HUDEP-2 (cell line): ENCODE results near the gene PRKAR2B.
"Not testable (repeated sequence)": the region's sequence is repeated elsewhere in the genome, so short reads cannot be mapped to it uniquely, and the experiment has no call there.

Experiments
- DNase-seq, 76 experiments: peaks; one replicate each; lab custom pipeline; 2025; ENCODE audit not compliant: unreplicated experiment in 76 of 76; lab: John Stamatoyannopoulos, UW

The PRKAR2B gene

GRCh38 chr7:107111196-107111595 lies 66.7 kb downstream of the PRKAR2B start:
- no peak for DNase-seq

GRCh38 chr7:107113866-107114265 lies 69.4 kb downstream of the PRKAR2B start:
- DNase-seq: no peak

GRCh38 chr7:107115114-107115513 lies 70.6 kb downstream of the PRKAR2B start:
- DNase-seq: no peak

- DNase-seq: no peak
Measured at GRCh38 chr7:107115762-107116540, 71.4 kb downstream of the PRKAR2B start.

GRCh38 chr7:107118109-107118900 lies 73.8 kb downstream of the PRKAR2B start:
- no peak for DNase-seq

GRCh38 chr7:107119376-107120105 lies 75.0 kb downstream of the PRKAR2B start:
- no peak for DNase-seq

- DNase-seq: no peak
Measured at GRCh38 chr7:107122486-107122911, 78.0 kb downstream of the PRKAR2B start.

GRCh38 chr7:107123392-107123791 lies 78.9 kb downstream of the PRKAR2B start:
- DNase-seq: no peak

GRCh38 chr7:107125475-107125874 lies 81.0 kb downstream of the PRKAR2B start:
- DNase-seq: no peak

- DNase-seq: no peak
Measured at GRCh38 chr7:107128217-107128616, 83.7 kb downstream of the PRKAR2B start.

GRCh38 chr7:107128748-107129147 lies 84.2 kb downstream of the PRKAR2B start:
- DNase-seq: no peak

GRCh38 chr7:107130487-107131220 lies 86.1 kb downstream of the PRKAR2B start:
- DNase-seq: no peak

GRCh38 chr7:107133396-107133795 lies 88.9 kb downstream of the PRKAR2B start:
- no peak for DNase-seq

- no peak for DNase-seq
Measured at GRCh38 chr7:107138696-107139420, 94.4 kb downstream of the PRKAR2B start.

- DNase-seq: not testable (repeated sequence)
Measured at GRCh38 chr7:107143875-107144274, 99.4 kb downstream of the PRKAR2B start.

GRCh38 chr7:107145067-107145838 lies 100.7 kb downstream of the PRKAR2B start:
- DNase-seq: no peak

GRCh38 chr7:107147464-107148393 lies 103.2 kb downstream of the PRKAR2B start:
- DNase-seq: peak in 13 of 76 experiments; percentile 0 to 28 (median 12)

- DNase-seq: no peak
Measured at GRCh38 chr7:107148721-107149120, 104.2 kb downstream of the PRKAR2B start.
